GM18868 (cell line): Measurements from ENCODE around the gene ANKMY1.

Experiments
- ATAC-seq: cut with Tn5 transposase; IDR thresholded peaks from one replicate; pipeline ENCODE4 v1.9.1; 2021; ENCODE audit warnings: mild to moderate bottlenecking, moderate library complexity; ENCODE audit not compliant: unreplicated experiment

ANKMY1 gene

DNA sequence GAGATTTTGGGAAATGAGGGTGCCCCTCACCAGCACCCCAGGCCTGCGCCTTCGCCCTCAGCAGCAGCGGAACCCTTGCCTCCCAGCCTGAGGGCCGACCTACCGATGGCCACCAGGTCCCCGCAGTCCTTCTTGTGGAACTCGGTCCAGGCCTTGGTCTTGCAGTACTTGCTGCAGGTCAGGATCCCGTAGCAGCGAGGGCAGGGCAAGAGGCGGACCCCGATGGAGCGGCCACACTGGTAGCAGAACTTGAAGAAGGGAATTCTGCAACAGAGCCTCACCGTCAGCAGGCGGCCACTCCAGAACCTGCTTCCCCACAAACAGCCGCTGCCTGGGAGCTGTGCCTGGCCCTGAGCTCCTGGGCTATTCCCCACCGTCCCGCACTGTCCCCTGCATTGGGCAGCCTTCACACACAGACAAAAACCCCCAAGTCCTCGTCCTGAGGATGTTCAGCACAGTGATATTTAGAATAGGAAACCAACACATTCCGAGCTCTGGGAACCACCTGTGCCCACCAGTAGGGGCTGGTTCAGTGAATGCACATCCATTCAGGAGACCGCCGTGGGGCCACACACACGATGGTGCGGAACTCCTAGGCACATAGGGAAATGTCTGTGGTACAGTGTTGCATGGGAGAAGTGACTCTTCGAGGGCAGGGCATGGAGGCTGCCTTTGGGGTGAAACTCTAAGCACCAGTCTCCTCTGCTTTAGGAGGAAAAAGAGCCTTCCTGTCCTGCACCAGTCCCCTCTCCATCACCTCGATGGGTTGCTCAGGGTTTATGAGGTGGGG is 76.8 kb downstream of the ANKMY1 start:
- ATAC-seq: no peak

DNA sequence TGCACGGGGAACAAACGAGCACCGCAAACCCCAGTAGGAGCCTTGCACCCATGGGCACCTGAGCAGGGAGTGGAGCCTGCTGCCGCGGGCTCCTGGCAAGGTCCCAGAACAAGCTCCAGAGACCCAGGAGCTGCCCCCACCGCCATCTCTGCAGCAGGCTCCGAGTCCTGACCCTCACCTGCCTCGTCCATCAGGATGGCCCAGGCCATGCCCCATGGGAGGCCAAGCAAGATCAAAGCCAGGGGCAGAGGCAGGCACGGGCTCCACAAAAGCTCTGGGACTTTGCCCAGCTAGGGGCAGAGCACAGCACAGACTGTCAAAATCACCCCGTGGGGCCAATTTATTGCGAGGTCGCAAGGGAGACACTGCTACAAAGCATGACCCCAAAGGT is 78.7 kb downstream of the ANKMY1 start:
- no peak for ATAC-seq

DNA sequence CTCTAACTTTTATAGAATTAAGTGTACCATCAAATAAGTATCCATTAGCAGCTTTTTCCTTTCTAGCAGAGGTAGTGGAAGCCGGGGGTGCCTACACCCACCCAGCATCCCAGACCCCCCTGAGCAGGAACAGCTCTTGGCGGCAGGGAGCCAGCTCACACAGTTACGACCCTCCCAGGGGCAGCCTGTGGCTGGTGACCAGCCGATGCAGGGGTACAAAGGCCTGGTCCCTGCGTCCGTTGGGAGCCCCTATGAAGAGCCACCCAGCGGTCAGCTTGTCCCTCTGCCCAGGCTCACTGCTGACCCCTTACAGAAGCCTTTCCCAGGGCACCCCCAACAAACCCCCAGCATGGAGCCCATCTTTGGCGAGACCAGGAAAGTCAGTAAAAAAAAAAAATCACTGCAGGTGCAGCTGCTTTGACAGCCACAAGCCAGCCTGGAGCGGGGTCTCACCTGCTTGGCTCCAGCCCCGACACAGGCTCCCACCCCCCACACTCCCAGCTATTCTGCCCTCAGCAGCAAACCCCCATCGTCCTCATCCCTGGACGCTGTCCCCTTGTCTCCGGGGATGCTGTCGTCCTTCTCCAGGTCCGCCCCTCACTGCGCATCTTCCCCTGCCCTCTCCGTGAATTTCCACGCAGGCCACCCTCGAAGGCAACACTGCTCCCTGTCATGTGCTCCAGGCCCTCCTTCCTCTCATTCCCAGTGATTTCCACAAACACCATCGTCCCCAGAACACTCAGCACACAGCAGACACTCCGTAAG is 79.3 kb downstream of the ANKMY1 start:
- ATAC-seq: no peak

DNA sequence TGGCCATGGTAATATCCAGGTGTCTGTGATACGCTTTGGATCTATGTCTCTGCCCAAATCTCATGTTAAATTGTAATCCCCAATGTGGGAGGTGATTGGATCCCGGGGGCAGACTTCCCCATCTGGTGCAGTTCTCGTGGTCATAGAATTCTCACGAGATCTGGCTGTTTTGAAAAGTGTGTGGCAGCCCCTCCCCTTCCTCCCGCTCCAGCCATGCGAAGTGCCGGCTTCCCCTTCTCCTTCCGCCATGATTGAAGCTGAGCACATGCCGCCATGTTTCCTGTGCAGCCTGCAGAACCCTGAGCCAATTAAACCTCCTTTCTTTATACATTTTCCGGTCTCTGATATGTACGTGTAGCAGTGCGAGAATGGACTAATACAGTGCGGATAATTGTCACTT is 79.9 kb downstream of the ANKMY1 start:
- ATAC-seq: no peak

DNA sequence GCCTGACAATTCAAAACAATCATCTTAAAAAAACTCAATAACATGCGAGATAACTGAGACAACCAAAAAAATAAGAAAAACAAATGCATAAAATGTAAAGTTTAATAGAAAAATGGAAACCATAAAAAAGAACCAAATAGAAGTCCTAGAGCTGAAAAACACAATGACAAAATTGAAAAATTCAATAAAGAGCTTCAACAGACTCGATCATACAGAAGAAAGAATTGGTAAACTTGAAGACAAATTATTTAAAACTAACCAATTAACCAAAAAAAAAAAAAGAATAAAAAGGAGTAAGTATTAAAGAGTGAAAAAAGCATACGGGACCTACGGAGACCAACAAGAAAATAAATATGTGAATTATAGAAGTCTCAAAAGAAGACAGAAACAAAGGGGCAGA is 84.6 kb downstream of the ANKMY1 start:
- no peak for ATAC-seq

DNA sequence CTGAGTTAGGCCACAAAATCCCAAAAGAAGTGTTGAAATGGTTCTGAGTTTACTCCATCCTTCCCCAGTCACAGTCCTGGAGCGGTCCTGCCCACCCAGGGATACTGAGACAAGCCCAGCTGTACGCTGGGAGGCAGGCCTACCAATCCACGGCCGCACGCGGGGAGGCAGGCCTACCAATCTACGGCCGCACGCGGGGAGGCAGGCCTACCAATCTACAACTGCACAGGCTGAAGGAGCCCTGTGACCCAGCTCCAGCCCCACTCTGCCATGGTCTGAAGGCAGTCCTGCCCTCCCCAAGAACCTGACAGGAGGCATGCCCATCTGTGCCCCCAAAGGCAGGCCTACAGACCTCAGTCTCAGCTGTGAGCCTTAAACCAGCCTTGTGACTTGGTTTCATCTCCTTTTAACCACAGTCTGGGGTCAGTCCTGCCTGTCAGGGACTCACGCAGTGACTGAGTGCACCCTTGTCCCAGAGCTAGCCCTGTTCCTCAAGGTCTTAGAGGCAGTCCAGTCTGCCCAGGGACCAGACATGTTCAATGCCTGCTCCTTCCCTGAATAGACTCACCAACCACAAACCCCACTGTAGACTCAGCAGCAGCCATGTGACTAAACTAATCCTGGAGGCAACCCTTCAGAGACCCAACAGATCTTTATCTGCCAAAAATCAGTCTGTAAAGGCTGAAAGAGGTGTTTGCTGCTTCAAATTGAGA is 85.6 kb downstream of the ANKMY1 start:
- ATAC-seq: no peak

DNA sequence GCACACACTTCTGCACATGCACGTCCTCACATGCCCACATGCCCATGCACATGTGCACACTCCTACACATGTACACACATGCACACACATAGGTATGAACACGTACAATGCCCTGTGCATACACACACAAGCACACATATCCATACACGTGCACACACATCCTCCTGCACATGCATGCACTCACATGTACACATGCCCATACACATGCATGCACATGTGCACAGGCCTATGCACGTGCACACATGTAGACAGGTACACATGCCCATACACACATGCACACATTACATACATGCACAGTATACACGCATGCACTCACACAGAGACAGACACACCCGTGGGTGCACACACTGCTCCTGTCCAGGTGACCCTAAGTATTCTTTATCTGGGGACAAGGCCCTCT is 88.0 kb downstream of the ANKMY1 start:
- no peak for ATAC-seq

DNA sequence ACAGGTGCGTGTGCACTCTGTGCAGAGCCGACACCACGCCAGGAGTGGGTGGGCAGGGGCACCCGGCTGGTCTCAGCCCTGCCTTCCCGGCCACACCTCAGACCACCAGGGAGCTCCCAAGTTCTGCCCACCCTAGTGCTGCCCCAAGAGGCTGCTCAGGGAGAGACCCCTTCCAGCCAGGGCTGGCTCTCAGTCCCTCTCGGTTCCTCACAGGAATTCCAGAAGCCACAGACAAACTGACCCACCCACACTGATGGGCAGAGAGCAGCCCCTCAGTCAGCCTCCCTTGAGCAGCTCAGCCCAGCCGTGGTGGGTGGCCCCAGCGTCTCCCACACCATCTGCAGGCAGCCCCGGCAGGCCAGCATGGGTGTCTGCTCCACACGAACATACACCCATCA is 88.5 kb downstream of the ANKMY1 start:
- ATAC-seq: no peak

DNA sequence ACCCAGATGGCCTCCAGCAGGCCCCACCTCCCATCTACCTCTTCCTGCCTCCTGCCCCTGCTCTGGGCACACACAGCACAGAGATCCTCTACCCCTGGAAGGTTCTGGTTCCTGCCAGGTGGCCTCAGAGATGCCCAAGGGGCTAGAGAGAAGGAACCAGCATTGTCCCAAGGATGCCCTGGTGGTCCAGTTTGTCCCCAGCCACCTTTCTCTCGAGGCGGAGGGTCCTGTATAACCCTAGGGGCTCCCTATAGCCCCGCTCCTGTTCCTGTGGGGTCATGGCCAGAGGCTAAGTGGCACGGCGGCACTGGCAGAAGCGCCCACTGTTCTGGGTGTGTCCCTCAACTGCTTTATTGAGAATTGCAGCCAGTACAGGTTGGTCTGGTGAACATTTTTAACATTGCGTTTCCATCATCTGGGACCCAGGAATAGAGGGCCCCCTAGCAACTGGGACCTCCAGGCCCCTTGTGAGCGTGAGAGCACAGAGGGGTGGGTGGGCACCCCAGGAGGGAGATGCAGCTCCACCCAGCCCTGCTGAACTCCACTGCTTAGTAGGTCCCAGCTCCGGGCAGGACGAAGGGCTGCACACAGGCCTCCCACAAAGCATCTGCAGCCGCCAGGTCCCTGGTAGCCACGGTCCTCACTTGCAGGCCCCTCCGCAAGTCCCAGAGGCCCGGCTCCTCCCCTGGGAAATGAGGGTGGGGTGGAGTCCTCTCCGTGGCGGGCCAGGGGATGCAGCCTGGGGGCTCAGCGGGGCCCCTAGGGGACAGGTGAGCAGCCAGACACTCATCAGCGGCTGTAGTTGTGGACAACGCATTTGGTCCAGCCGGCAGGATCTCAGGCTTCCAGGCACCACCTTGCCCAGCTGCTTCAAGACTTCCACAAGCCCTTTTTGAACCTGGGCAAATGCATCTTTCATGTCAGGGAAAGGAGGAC is 89.2 kb downstream of the ANKMY1 start:
- no peak for ATAC-seq

DNA sequence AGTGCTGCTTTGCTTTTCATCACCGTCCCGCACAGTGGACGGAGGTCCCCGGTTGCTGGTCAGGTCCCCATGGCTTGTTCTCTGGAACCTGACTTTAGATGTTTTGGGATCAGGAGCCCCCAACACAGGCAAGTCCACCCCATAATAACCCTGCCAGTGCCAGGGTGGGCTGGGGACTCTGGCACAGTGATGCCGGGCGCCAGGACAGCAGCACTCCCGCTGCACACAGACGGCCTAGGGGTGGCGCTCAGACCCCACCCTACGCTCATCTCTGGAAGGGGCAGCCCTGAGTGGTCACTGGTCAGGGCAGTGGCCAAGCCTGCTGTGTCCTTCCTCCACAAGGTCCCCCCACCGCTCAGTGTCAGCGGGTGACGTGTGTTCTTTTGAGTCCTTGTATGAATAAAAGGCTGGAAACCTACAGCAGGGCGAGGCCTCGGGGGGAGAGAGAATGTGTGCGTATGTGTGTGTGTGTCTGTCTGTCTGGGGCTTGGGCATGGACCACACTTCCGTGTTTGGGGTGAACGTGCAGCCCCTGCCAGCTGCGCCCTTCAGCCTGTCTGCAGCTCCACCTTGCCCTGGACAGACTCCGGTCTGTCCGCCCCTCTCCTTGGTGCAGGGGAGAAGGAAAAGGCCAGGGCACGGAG is 90.0 kb downstream of the ANKMY1 start:
- ATAC-seq: no peak

DNA sequence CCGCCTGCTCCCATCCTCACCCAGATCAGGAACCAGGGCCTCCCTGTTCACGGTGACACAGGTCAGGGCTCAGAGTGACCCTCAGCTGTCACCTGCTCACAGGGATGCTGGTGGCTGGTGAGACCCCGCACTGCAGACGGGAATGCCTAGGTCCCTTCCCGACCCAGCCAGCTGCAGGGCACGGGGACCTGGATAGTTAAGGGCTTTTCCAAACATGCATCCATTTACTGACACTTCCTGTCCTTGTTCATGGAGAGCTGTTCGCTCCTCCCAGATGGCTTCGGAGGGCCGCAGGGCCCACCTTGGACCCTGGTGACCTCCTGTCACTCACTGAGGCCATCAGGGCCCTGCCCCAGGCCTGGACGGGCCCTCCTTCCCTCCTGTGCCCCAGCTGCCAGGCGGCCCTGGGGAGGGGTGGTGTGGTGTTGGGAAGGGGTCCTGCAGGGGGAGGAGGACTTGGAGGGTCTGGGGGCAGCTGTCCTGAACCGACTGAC is 90.6 kb downstream of the ANKMY1 start:
- ATAC-seq: no peak

DNA sequence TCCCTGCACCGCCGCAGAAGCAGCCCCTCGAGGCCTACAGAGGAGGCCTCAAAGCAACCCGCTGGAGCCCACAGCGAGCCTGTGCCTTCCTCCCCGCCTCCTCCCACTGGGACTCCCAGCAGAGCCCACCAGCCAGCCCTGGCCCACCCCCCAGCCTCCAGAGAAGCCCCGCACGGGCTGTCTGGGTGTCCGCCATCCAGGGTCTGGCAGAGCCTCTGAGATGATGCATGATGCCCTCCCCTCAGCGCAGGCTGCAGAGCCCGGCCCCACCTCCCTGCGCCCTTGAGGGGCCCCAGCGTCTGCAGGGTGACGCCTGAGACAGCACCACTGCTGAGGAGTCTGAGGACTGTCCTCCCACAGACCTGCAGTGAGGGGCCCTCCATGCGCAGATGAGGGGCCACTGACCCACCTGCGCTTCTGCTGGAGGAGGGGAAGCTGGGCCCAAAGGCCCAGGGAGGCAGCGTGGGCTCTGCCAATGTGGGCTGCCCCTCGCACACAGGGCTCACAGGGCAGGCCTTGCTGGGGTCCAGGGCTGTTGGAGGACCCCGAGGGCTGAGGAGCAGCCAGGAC is 91.1 kb downstream of the ANKMY1 start:
- no peak for ATAC-seq

DNA sequence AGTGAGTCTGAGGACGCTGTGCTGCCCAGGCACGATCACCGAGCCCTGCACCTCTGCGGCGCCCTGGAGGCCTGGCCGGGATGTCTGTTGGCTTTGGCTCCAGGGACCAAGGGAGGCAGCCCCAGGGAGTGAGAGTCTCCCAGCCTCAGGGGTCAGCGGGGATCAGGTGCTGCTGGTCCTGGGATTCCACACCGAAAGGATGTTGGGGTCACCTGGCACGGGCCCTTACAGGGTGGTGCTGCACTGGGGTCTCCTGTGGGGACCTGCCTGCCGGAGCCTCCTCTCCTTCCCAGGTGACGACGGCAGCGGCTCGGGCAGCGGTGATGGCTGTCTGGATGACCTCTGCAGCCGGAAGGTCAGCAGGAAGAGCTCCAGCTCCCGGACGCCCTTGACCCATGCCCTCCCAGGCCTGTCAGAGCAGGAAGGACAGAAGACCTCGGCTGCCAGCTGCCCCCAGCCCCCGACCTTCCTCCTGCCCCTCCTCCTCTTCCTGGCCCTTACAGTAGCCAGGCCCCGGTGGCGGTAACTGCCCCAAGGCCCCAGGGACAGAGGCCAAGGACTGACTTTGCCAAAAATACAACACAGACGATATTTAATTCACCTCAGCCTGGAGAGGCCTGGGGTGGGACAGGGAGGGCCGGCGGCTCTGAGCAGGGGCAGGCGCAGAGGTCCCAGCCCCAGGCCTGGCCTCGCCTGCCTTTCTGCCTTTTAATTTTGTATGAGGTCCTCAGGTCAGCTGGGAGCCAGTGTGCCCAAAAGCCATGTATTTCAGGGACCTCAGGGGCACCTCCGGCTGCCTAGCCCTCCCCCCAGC is 91.8 kb downstream of the ANKMY1 start:
- ATAC-seq: no peak

DNA sequence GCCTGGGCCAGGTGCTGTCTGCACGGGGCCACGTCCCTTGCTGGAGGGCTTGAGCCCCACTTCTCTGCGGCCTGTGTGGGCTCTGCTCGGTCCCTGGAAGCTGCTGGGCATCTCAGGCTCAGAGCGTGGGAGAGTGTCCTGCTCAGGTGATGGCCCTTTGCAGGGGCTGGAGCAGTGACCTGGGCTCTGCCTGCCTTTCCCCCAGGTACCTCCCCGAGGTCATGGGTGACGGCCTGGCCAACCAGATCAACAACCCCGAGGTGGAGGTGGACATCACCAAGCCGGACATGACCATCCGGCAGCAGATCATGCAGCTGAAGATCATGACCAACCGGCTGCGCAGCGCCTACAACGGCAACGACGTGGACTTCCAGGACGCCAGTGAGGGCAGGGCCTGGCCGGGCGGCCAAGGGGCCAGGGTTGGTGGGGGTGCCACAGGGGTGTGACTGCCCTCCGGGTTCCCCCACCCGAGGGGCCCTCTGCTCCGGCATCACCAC is 92.5 kb downstream of the ANKMY1 start:
- ATAC-seq: no peak

DNA sequence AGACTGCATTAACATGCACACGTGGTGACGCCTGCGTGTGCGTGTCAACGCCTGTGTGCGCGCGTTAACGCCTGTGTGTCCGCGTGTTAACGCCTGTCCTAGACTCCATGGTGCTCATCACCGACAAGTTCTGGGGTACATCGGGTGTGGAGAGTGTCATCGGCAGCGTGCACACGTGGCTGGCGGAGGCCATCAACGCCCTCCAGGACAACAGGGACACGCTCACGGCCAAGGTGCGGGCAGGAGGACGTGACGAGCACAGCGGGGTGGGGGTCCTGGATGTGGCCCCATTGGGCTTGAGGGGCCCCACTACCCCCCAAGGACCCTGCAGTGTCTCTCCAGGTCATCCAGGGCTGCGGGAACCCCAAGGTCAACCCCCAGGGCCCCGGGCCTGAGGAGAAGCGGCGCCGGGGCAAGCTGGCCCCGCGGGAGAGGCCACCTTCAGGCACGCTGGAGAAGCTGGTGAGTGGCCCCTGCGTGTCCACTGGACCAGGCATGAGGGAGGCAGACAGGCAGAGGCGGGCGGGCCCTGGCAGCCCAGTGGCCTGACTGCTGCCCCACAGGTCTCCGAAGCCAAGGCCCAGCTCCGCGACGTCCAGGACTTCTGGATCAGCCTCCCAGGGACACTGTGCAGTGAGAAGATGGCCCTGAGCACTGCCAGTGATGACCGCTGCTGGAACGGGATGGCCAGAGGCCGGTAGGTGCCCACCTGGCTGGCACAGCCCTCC is 93.1 kb downstream of the ANKMY1 start:
- ATAC-seq: no peak

DNA sequence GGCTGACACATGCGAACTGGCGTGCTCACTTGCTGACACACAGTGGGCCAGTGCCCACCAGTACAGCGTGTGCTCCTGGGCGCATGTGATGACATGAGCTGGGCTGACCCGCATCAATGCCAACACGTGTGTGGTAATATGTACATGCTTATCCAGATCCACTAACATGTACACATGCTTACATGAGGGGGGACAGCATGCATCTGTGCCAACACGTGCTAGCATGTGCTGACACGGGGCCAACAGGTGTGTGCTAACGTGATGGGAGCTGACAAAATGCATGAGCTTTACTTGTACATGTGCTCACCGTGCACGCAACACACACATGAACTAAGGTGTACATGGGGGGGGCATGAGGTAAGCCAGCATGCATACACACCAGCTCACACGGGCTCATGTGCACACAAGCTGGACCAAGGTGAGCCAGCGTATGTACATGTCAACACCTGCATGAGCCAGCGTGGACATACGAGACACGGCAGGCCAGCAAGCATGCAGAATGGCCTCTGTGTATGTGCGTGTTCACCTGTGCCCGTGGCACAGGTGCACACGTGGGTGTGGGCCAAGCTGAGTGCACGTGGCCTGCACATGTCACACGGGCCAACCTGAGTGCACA is 93.8 kb downstream of the ANKMY1 start:
- no peak for ATAC-seq

DNA sequence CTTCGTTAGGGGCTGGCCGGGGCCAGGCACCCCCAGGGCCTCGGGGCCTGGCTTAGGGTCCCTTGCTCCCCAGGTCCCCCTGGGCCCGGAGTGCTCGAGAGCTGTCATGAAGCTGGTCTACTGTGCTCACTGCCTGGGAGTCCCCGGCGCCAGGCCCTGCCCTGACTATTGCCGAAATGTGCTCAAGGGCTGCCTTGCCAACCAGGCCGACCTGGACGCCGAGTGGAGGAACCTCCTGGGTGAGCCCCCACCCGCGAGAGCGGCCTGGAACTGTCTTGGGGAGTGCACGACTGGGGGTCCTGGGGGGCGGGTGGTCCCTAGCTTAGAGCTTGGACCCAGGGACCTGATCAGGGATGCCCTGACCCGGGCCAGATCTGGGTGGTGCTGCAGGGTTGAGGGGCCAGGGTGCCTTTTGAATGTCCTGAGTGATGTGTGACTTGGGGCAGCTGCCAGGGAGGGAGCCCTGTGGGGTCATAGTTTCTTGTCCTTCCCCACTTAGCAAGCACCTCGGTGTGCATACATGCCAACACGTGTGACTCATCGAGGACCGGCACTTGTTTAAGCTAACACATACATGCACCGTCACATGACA is 94.4 kb downstream of the ANKMY1 start:
- no peak for ATAC-seq
